ENCODE results near the gene CORT.
A peak's percentile ranks its signal among the peaks of the same experiment; 100 is the strongest.
"Not testable (repeated sequence)": the region's sequence is repeated elsewhere in the genome, so short reads cannot be mapped to it uniquely, and the experiment has no call there.

Gene CORT

DNA sequence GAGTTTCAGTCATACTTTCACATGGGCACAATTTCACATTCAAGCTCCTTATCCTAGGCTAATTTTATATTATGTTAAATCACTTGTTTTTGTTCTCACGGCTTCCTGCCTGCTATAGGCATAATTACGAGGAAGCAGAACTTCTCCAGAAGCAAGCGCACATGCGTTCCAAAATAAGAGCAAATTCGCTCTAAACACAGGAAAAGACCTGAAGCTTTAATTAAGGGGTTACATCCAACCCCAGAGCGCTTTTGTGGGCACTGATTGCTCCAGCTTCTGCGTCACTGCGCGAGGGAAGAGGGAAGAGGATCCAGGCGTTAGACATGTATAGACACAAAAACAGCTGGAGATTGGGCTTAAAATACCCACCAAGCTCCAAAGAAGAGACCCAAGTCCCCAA lies at the start of gene CORT:
CORT (plus strand) TSS at position 281 of the 400 bp plus-strand sequence. CDS start 193 bp downstream, outside the sequence.
- no peak for DNase-seq

GRCh38 chr1:10401281-10401680 lies 48.5 kb upstream of the CORT start:
- no peak for DNase-seq

DNA sequence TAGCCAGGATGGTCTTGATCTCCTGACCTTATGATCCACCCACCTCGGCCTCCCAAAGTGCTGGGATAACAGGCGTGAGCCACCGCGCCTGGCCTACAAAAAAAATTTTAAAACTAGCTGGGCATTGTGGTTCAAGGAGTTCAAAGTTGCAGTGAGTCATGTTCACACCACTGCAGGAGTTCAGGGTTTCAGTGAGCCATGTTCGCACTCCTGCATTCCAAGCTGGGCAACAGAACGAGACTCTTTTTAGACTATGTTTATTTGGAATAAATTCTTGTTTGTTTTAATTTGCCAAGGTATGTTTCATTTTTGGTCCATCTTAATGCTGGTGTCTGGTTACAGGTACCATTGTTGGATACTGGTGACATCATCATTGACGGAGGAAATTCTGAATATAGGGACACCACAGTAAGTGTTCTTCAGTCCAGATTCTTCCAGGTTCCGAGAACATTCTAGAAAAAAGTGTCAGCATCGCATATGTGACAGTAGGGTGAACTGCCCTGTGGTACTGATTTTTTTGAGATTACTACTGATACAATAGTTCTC lies 47.0 kb upstream of the CORT start:
- no peak for DNase-seq

DNA sequence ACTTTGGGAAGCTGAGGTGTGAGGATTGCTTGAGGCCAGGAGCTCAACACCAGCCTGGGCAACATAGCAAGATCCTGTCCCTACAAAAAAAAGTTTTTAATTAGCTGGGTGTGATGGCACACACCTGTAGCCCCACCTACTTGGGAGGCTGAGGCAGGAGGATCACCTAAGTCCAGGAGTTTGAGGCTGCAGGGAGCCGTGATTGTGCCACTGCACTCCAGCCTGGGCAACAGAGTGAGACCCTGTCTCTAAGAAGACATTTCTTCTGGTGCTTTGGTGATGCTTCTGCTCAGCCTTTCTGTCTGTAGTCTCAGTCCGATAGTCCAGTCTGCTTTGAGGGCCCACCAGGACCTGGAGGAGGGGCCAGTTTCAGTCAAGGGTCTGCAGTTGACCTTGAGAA lies 42.6 kb upstream of the CORT start:
- DNase-seq = no peak

DNA sequence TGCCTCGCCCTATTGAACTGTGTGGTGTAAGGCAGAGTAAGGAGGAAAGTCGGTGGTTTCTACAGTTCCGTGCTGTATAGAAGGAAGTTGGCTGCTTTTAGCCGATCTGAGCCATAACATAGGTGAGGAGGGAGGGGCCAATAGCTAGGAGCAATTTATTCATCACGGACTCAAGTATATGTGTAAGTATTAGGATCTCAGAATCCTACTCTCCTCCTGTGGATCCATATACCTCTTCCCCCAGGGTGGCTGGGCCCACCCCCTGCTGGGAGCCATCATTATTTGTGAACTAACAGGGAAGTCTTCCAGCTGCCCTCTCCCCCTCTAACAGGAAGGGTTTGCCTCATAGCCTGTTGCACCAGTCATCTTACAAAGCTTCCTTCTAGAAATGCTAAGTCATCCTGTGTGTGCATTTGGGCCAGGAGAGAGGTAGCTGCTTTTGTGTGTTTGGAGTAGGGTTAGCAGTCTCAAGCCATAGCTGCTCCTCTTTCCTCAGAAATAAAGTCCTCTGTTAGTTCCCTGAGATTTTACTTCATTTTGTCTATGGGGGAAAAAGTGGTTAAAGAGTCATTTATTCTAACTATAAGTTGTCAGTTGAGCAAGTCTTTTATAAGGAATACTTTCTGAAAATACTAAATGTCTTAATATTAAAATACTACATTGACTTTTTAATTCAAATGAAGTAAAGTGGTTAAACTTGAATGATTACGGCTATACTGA lies 34.5 kb upstream of the CORT start:
- peak; percentile 13 for DNase-seq

- DNase-seq = not testable (repeated sequence)
Measured at GRCh38 chr1:10415967-10416366, 33.9 kb upstream of the CORT start.

DNA sequence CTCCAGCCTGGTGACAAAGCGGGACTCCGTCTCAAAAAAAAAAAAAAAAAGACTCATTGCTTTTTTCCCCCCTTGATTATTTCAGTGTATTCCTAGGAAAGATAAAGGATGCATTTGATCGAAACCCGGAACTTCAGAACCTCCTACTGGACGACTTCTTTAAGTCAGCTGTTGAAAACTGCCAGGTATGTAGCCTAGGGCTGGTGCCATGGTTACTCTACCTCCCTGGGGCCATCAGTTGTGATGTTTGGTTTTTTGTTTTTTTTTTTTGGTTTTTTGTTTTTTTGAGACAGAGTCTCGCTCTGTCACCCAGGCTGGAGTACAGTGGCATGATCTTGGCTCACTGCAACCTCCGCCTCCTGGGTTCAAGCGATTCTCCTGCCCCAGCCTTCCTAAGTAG lies 31.1 kb upstream of the CORT start:
- not testable (repeated sequence) for DNase-seq

DNA sequence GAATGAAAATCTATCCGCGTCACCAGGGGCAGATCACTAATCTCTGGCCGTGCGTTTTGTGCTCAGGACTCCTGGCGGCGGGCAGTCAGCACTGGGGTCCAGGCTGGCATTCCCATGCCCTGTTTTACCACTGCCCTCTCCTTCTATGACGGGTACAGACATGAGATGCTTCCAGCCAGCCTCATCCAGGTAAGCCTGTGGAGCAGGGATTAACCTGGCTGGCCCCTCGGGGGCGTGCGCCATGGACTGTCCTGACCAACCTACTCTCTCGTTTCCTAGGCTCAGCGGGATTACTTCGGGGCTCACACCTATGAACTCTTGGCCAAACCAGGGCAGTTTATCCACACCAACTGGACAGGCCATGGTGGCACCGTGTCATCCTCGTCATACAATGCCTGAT lies 30.5 kb upstream of the CORT start:
- DNase-seq = no peak

DNA sequence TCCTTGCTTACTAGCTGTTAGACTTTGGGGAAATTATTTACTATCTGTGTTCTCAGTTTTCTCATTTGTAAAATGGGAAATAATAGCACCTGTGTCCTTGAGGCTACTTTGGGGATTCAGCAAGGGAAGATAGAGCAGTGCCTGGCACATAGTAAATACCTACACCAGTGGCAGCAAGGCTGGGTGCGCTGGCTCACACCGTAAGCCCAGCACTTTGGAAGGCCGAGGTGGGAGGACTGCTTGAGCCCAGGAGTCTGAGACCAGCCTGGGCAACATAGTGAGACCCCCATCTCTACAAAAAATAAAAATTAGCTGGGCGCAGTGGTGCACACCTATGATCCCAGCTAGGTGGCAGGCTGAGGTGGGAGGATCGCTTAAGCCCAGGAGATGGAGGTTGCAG lies 28.2 kb upstream of the CORT start:
- DNase-seq = no peak

DNA sequence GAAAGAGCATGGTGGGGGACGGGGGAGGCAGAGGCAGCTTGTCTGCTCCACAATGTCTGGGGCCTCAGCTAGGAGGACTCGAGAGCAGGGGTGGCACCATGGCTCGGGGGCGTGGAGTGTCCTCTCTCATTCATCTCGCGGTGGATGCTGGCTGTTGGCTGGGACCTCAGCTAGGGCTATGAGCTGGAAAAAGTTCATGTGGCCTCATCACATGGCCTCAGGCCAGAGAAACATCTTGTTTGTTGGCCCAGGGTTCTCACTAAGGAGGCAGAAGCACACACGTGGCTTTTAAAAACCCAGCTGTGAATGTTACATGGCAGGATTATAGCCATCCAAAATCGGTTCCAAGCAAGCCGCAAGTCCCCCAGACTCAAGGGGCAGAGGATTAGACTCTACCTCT lies 25.8 kb upstream of the CORT start:
- DNase-seq = no peak

- DNase-seq = no peak
Measured at GRCh38 chr1:10424651-10425050, 25.2 kb upstream of the CORT start.

DNA sequence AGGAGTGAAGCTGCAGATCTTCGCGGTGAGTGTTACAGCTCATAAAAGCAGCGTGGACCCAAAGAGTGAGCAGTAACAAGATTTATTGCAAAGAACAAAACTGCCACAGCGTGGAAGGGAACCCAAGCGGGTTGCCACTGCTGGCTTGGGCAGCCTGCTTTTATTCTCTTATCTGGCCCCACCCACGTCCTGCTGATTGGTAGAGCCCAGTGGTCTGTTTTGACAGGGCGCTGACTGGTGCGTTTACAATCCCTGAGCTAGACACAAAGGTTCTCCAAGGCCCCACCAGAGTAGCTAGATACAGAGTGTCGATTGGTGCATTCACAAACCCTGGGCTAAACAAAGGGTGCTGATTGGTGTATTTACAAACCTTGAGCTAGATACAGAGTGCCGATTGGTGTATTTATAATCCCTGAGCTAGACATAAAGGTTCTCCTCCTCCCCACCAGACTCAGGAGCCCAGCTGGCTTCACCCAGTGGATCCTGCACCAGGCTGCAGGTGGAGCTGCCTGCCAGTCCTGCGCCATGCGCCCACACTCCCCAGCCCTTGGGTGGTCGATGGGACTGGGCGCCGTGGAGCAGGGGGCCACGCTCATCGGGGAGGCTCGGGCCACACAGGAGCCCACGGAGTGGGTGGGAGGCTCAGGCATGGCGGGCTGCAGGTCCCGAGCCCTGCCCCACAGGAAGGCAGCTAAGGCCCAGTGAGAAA lies 23.9 kb upstream of the CORT start:
- DNase-seq = not testable (repeated sequence)

- DNase-seq = not testable (repeated sequence)
Measured at GRCh38 chr1:10426535-10426848, 23.3 kb upstream of the CORT start.

DNA sequence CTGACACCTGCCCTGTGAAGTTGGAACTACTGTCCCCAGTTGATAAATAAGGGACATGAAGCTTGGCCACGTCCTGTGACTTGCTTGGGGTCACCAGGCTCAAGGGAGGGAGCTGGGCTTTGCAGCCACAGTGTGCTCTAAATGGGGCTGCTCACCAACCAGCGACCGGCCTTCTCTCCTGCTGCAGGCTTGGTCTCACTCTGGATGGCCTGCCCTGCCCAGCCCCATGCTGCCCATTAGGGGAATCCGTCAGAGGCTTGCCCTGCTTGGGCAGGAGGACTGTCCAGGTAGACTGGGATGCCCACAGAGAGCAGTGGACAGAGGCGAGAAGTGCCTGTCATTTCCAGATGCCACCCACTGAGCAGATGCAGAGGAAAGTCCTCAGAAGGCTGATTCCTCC lies 20.8 kb upstream of the CORT start:
- DNase-seq = no peak

- no peak for DNase-seq
Measured at GRCh38 chr1:10429868-10430215, 20.0 kb upstream of the CORT start.

DNA sequence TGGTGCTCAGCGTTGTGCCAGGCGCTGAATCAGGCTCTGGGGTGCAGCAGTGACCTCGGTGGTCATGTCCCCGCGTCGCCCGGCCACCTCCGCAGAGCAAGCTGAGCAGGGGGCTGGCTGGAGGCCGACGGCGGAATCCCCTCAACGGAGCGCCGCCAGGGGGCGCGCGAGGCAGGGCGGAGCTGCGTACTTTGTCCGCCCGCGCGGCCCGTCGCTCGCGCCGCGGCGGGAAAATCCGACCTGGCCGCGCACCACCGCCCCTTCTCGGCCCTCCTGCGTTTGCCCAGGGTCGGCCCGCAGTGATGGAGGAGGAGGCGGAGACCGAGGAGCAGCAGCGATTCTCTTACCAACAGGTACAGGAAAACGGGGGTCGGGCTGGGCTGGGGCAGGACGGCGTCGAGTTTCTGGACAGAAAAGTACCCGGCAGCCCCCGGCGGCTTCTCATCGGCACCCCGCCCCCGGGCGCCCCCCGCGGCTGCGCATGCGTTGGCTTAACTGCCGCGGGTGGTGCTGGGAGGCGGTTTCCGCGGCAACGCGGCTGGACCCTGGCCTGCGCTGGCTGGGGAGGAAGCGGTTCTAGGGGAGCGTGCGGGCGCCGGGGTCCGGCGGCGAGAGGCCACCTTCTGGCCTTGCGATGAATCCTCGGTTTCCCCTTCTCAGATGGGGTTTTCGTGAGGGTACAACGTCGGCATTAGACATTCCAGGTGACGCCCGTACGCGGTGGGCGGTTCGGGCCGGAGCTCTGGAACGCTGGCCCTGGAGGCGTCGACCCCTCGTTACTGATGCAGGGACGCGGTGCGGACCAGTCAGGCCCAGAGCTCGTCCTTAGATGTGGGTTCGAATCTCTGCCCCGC lies 19.4 kb upstream of the CORT start, which contains the start of gene CENPS:
CENPS (plus strand) TSS at position 218 of the 854 bp plus-strand sequence; CDS start at position 303, 85 bp downstream.
- peak; percentile 87 for DNase-seq

- peak; percentile 56 for DNase-seq
Measured at GRCh38 chr1:10431070-10431730, 18.6 kb upstream of the CORT start.

- DNase-seq = peak; percentile 29
Measured at GRCh38 chr1:10432910-10433700, 16.7 kb upstream of the CORT start.

DNA sequence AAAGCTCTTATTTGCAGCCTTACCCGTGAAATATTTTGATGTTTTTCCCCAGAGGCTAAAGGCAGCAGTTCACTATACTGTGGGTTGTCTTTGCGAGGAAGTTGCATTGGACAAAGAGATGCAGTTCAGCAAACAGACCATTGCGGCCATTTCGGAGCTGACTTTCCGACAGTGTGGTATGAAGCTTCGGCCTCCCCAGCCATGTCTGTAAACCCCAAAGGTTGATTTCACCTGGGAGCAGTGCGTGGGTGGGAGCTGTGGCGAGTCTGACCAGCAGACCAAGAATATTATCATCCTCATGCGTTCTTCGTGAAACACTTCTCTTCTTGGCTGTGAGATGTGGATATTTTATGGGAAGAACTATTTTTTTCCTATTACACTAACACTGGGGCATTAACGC lies 16.0 kb upstream of the CORT start:
- DNase-seq = no peak

DNA sequence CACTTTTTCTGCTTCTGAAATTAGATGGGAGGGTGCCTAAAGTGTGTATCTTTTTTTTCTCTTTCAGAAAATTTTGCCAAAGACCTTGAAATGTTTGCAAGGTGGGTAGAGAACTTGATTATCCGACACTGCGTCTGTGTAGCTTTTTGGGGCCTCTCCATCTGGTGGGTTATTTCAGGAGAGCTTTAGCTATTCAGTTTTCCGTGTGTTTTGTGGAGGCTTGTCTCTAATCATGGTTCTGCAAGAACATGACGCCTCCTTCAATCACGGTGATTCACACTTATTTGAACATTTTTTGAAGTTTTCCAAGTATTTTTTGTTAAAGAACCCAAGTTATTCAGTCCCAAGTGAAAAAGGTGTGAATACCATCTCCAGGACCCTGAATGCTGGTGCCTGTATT lies 15.2 kb upstream of the CORT start:
- DNase-seq = no peak

- DNase-seq = no peak
Measured at GRCh38 chr1:10437052-10437451, 12.8 kb upstream of the CORT start.

- DNase-seq = no peak
Measured at GRCh38 chr1:10438677-10439163, 11.1 kb upstream of the CORT start.

Data from NCI-H69 (cell line).